ENCODE measurements around the gene RGS7BP. TPM values are rescaled to one million over a fixed set of nuclear protein-coding genes. Genes with fewer than 3 reads are reported as not detected.

Gene RGS7BP
- total RNA-seq, 1 donor from 2014 or later = 0.07 TPM

DNA sequence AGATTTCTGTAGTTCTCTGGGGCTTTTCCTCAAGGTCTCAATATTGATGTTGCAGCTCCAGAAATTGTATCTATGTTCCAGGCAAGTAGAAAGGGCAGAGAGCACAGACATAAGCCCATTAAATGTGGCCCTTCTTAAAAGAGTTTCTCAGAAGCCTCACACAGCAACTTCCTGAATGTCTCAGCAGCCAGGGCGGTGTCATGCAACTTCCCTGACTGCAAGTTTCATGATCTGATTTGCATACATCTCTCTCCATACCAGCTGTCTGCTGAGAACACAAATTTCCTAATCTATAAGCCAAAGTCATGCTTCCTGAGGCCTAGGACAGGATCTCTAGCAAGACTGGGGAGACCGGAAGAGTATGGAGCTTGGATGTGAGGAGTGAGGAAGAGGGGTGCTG lies 13.0 kb downstream of the RGS7BP start:
- Histone ChIP-seq H3K27ac (ENCODE audit: low read depth, low read length) (no peak overlapping the region), H4K20me1 (ENCODE audit: insufficient read depth, low read length) (no peaks in the 10 kb centered on the region), H2AFZ (ENCODE audit: low read depth, low read length) (no peak overlapping the region), H3K79me2 (ENCODE audit: insufficient read depth, low read length) (no peaks in the 10 kb centered on the region), H3K4me3 (ENCODE audit: insufficient read depth, low read depth, low read length) (no peak overlapping the region), H3K4me2 (ENCODE audit: low read length) (no peak overlapping the region), H3K9me3 (ENCODE audit: insufficient read depth, low read depth, low read length) (no peaks in the 10 kb centered on the region), H3K27me3 (ENCODE audit: insufficient read depth, low read length) (no peaks in the 10 kb centered on the region), H3K4me1 (ENCODE audit: insufficient read depth, low read length) (no peaks in the 10 kb centered on the region), H3K36me3 (ENCODE audit: insufficient read depth, low read length) (no peaks in the 10 kb centered on the region), H3K9ac (ENCODE audit: low read length) (no peak overlapping the region)
- FAIRE-seq (no peak), DNase-seq (ENCODE audit: low read depth) (no peak)
- Mint-ChIP-seq H3K36me3 (ENCODE audit: low read depth, unreplicated experiment) (no peaks in the 10 kb centered on the region), H3K4me3 (ENCODE audit: unreplicated experiment) (no peak overlapping the region), H3K27ac (ENCODE audit: unreplicated experiment) (no peak overlapping the region), H3K27me3 (ENCODE audit: low read depth, unreplicated experiment) (peaks cover 2% of the 10 kb centered on the region), H3K9me3 (ENCODE audit: unreplicated experiment) (no peaks in the 10 kb centered on the region), H3K4me1 (ENCODE audit: low read depth, unreplicated experiment) (peaks cover 5% of the 10 kb centered on the region)
- no peak for TF ChIP-seq EZH2 (IDR thresholded peaks at IDR 0.05; ENCODE audit: insufficient read depth, low read length)
- TF ChIP-seq, protein P1, sequence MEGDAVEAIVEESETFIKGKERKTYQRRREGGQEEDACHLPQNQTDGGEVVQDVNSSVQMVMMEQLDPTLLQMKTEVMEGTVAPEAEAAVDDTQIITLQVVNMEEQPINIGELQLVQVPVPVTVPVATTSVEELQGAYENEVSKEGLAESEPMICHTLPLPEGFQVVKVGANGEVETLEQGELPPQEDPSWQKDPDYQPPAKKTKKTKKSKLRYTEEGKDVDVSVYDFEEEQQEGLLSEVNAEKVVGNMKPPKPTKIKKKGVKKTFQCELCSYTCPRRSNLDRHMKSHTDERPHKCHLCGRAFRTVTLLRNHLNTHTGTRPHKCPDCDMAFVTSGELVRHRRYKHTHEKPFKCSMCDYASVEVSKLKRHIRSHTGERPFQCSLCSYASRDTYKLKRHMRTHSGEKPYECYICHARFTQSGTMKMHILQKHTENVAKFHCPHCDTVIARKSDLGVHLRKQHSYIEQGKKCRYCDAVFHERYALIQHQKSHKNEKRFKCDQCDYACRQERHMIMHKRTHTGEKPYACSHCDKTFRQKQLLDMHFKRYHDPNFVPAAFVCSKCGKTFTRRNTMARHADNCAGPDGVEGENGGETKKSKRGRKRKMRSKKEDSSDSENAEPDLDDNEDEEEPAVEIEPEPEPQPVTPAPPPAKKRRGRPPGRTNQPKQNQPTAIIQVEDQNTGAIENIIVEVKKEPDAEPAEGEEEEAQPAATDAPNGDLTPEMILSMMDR (IDR thresholded peaks at IDR 0.05; ENCODE audit: insufficient read depth, low read depth, low read length) = no peak

DNA sequence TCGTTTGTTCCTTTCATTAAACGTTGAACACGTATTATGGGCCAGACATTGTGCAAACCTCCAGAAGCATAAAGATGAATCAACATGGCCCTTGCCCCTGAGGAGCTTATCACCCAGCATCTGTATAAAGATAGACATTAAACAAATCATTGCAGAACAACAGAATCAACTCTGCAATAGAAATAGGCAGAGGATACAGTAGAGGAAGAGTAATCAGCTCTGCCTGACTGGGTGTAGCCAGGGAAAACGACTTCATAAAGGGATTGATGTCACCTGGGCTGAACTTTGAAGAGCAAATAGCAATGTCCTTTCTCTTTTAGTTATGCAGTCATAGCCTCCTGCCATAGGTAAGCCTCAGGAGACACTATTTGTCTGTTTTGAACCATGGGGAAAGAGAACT lies 13.4 kb downstream of the RGS7BP start:
- Histone ChIP-seq H3K4me3 (ENCODE audit: insufficient read depth, low read depth, low read length) (no peak overlapping the region), H2AFZ (ENCODE audit: low read depth, low read length) (no peak overlapping the region), H3K9me3 (ENCODE audit: insufficient read depth, low read depth, low read length) (no peaks in the 10 kb centered on the region), H3K4me1 (ENCODE audit: insufficient read depth, low read length) (no peaks in the 10 kb centered on the region), H3K36me3 (ENCODE audit: insufficient read depth, low read length) (no peaks in the 10 kb centered on the region), H3K4me2 (ENCODE audit: low read length) (no peak overlapping the region), H4K20me1 (ENCODE audit: insufficient read depth, low read length) (no peaks in the 10 kb centered on the region), H3K27me3 (ENCODE audit: insufficient read depth, low read length) (no peaks in the 10 kb centered on the region), H3K79me2 (ENCODE audit: insufficient read depth, low read length) (no peaks in the 10 kb centered on the region), H3K27ac (ENCODE audit: low read depth, low read length) (no peak overlapping the region), H3K9ac (ENCODE audit: low read length) (no peak overlapping the region)
- DNase-seq (ENCODE audit: low read depth) = no peak
- no peaks in the 10 kb centered on the region for H3K36me3 Mint-ChIP-seq (ENCODE audit: low read depth, unreplicated experiment)
- H3K4me3 Mint-ChIP-seq (ENCODE audit: unreplicated experiment) = no peak overlapping the region
- peaks cover 5% of the 10 kb centered on the region for H3K4me1 Mint-ChIP-seq (ENCODE audit: low read depth, unreplicated experiment)
- H3K27ac Mint-ChIP-seq (ENCODE audit: unreplicated experiment) = no peak overlapping the region
- TF ChIP-seq, protein P1 (IDR thresholded peaks at IDR 0.05; ENCODE audit: insufficient read depth, low read depth, low read length) = no peak
- no peak for TF ChIP-seq EZH2 (IDR thresholded peaks at IDR 0.05; ENCODE audit: insufficient read depth, low read length)
- no peaks in the 10 kb centered on the region for H3K9me3 Mint-ChIP-seq (ENCODE audit: unreplicated experiment)
- H3K27me3 Mint-ChIP-seq (ENCODE audit: low read depth, unreplicated experiment) = peaks cover 1% of the 10 kb centered on the region
- FAIRE-seq = no peak

DNA sequence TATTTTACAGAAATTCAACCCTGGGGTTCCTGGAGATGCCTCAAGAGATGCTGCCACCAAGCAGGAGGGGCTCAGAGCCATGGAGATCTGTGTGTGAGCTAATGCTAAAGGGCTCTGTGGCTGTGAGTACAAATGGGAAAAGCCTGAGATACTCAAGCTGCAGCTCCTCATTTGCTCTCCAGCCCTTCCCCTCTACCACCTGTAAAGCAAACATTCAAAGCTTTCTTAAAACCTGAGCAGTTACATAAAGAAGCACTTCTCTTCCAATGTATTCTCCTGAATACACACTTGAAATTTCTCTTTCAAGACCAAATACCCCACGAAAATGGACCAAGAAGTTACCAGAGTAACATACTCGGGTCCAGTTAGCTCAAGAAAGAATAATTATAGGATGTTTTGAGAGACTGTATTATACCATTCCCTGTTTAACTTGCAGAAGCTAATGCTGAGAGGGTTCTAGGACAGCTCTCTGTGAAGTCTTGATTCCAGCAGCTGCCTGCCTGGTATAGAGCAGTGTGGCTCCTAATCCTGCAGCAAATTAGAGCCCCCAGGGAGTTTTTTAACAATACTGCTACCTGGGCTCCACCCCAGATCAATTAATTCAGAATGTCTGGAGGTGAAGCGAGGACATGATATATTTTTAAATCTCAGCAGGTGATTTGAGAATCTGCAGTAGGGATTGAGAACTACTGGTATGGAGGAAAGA lies 21.1 kb downstream of the RGS7BP start:
- no peak for FAIRE-seq
- no peak overlapping the region for H3K27ac Mint-ChIP-seq (ENCODE audit: unreplicated experiment)
- no peaks in the 10 kb centered on the region for H3K36me3 Mint-ChIP-seq (ENCODE audit: low read depth, unreplicated experiment)
- no peak overlapping the region for H3K27ac ChIP-seq (ENCODE audit: low read depth, low read length)
- H3K4me2 ChIP-seq (ENCODE audit: low read length) = no peak overlapping the region
- H3K9me3 Mint-ChIP-seq (ENCODE audit: unreplicated experiment) = no peaks in the 10 kb centered on the region
- no peak for DNase-seq (ENCODE audit: low read depth)
- no peaks in the 10 kb centered on the region for H3K36me3 ChIP-seq (ENCODE audit: insufficient read depth, low read length)
- H3K9me3 ChIP-seq (ENCODE audit: insufficient read depth, low read depth, low read length) = no peaks in the 10 kb centered on the region
- no peak overlapping the region for H2AFZ ChIP-seq (ENCODE audit: low read depth, low read length)
- no peak overlapping the region for H3K4me3 Mint-ChIP-seq (ENCODE audit: unreplicated experiment)
- TF ChIP-seq EZH2 (IDR thresholded peaks at IDR 0.05; ENCODE audit: insufficient read depth, low read length) = no peak
- TF ChIP-seq, protein P1 (IDR thresholded peaks at IDR 0.05; ENCODE audit: insufficient read depth, low read depth, low read length) = no peak
- peaks cover 5% of the 10 kb centered on the region for H3K4me1 Mint-ChIP-seq (ENCODE audit: low read depth, unreplicated experiment)
- H3K4me3 ChIP-seq (ENCODE audit: insufficient read depth, low read depth, low read length) = no peak overlapping the region
- H3K27me3 ChIP-seq (ENCODE audit: insufficient read depth, low read length) = no peaks in the 10 kb centered on the region
- no peak overlapping the region for H3K9ac ChIP-seq (ENCODE audit: low read length)
- H3K79me2 ChIP-seq (ENCODE audit: insufficient read depth, low read length) = no peaks in the 10 kb centered on the region
- peaks cover 4% of the 10 kb centered on the region for H3K27me3 Mint-ChIP-seq (ENCODE audit: low read depth, unreplicated experiment)
- no peaks in the 10 kb centered on the region for H3K4me1 ChIP-seq (ENCODE audit: insufficient read depth, low read length)
- no peaks in the 10 kb centered on the region for H4K20me1 ChIP-seq (ENCODE audit: insufficient read depth, low read length)
